Stimulated activated CD4-positive, alpha-beta T cell treated with anti-CD3 and anti-CD28 coated beads, TNF-alpha, amount 100 ng/mL, for 4 hours (primary cell): ENCODE measurements around the gene CIDEB.

Experiments
- DNase-seq, 3 experiments: peaks; one replicate each; pipeline ENCODE4 v3.0.0-alpha.2; 2020; ENCODE audit warnings: low read depth in 3 of 3

The CIDEB gene

DNA sequence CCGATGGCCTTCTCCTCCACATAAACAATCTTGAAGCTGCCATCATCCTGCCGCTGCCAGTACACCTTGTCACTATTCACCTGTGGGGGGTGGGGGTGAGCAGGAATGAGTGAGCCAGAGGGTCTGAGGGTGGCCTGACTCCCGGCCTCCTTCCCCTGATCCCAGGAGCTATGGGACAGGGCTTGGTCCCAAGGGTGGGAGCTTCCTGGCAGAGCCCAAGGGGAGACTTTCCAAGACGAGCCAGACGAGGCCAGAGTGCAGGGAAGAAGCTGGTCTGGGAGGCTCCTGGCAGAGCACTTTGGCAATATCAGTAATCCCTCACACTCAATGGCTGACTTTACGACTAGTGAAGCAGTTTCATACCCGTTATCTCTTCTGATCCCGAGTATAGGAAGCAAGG, 52.3 kb downstream of the CIDEB start:
- DNase-seq: no peak
